Activated CD8-positive, alpha-beta memory T cell treated with anti-CD3 and anti-CD28 coated beads, Interleukin-2, amount 50 U/mL, for 24 hours (primary cell): Measurements from ENCODE around the gene LRRC43.

Experiments used
- DNase-seq: peaks from one replicate; pipeline ENCODE4 v3.0.0-alpha.2; 2020; ENCODE audit errors: extremely low read depth

LRRC43 gene, protein sequence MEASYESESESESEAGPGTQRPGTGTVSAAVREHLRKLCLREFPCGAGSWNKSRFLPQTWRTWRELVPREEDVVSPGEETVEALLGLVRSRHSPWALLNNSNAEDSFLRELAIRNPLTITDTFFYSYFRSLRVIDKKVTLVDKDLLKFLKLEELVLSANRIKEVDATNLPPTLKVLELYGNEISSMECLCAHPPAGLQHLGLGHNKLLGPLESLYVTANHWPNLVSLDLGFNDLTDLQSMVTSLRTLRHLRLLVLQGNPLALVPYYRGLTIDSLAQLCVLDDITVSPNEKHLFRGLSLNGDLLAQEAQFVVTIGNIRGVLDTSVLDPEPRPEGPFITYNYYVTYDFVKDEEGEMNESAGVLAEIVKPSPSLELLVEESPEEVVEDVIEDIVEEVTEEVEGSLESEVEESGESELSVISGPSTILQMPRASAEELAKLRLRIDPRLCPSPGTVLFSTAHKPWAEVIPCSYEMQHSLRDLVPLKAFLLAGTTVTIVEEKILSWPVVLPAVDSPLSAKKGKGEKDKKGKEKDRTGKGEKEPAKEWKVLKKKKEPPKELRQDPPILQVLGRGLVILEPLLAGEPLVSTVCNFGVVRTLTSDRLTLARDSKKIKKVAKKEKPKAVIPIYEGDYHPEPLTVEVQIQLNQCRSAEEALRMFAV

DNA sequence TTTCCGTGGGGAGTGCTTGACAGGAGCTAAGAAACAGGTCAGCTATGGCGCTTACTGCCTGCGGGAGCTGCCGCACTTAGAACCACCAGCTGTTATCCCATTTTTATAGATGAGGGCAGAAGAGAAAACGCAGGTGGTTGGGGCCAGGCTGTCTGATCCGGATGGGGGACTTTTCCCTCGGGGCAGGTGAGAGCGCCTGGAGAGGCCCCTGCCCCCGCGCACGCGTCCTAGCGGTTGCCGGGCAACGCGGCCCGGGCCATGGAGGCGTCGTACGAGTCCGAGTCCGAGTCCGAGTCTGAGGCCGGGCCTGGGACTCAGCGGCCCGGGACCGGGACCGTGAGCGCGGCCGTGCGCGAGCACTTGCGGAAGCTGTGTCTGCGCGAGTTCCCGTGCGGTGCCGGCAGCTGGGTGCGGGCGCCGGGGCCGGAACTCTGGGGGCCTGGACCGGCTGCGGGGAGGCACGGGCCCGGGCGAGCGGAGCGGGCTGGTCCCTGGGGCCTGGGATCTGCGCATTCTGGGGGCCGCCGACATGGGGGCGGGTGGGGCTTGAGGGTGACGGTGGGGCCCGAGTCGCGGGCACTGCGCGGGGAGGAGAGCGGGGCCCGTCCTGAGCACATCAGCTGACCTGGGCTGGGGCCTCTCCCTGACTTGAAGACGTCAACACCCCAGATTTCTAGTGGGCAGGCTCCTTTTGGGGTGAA is at the start of gene LRRC43:
LRRC43 (plus strand) TSS at position 237 of the 701 bp plus-strand sequence; CDS start at position 259, 22 bp downstream.
- no peak for DNase-seq

DNA sequence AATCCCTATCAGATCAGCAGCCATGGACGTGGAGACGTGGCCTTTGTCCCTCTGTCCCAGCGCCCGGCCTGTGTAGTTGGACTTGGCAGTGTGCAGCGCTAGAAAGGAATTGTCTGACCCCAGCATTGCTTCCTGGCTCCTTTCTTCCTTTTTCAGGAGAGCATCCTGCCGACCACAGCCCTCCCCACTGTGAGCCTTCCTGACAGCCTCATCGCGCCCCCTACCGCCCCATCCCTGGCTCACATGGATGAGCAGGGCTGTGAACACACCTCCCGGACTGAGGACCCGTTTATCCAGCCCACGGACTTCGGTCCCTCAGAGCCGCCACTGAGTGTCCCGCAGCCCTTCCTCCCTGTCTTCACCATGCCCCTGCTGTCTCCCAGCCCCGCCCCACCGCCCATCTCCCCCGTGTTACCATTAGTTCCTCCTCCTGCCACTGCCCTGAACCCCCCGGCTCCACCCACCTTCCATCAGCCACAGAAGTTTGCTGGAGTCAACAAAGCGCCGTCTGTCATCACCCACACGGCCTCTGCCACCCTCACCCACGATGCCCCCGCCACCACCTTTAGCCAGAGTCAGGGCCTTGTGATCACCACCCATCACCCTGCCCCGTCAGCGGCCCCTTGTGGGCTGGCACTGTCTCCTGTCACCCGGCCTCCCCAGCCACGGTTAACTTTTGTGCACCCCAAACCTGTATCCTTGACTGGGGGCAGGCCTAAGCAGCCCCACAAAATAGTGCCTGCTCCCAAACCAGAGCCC is 49.6 kb upstream of the LRRC43 start:
- DNase-seq, result no peak

DNA sequence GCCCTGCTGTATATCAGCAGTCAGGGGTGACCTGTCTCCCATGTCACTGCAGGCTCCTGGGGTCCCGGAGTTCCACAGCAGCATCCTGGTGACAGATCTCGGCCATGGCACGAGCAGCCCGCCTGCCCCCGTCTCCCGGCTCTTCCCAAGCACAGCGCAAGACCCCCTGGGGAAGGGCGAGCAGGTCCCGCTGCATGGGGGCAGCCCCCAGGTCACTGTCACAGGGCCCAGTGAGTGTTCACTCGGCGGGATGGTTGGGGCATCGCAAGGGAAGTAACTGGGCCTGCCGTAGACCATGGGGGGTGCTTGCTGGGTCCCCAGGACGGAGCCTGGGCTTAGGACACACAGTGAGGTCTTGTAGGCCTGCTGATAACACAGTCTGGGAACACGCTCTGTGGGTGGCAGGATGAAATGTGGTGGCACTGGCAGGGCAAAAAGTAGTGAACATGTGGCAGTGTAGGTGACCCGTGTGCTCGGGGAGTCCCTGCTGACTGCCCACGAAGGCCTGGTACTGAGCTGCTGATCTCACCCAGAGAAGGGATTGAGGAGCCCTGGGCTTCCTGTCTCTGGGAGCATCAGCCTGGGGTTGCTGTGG is 47.4 kb upstream of the LRRC43 start:
- DNase-seq, result no peak

DNA sequence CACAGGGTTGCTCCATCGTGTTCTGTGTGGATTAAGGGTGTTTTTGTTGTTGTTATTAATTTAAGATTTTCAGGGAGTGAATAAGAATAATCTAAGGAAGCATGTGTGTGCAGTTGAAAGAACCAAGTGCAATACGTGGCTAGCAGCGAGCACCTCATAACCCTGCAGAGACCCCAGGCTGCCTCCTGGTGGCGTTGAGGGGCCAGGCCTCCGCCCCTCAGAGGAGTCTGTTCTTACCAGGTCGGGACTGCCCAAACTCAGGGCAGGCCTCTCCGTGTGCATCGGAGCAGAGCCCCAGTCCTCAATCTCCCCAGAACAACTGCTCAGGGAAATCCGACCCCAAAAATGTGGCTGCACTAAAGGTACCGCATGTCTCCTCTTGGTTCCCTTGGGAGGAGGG is 45.7 kb upstream of the LRRC43 start:
- no peak for DNase-seq

DNA sequence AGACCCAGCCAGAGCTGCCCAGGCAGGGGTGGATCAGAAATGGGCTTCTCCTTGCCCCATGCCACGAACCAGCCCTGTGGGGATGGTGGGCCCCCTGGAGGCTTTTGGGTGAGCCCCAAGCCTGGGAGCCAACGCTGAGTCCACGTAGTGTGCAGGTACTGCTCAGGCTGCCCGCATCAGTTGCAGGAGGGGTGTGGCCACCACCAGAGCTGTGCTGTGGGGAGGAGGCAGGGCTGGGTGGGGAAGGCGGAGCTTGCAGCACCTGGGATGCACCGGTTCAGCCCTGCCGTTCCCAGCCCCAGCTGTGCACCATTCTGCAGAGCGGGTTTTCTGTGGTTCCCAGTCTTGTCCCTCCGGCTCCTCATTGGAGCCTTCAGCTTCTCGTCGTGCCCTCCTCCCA is 45.2 kb upstream of the LRRC43 start:
- no peak for DNase-seq

DNA sequence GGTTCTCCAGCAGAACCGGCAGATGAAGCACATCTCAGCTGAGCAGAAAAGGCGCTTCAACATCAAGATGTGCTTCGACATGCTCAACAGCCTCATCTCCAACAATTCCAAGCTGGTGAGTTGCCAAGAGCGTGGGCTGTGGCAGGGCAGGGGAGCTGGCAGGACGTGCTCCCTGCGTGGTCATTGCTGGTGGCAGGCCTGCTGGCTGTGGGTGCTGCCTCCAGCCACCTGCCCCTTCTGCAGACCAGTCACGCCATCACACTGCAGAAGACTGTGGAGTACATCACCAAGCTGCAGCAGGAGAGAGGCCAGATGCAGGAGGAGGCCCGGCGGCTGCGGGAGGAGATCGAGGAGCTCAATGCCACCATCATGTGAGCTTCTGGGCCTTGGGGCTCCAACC is 44.7 kb upstream of the LRRC43 start:
- DNase-seq, result no peak

DNA sequence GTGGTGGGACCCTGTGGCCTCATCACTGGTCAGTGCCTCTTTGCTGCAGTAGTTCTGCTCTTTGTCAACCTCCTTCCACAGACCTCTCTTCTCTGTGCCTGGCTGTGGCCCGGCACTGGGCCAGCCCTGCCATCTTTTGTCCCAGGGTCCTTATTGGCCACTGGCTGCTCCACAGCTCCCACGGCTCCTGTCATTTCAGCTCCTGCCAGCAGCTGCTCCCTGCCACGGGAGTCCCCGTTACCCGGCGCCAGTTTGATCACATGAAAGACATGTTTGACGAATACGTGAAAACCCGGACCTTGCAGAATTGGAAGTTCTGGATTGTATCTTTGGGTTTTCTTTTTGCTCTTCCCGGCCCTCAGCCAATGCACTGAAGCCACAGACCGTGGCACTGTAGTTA is 44.3 kb upstream of the LRRC43 start:
- DNase-seq, result no peak

DNA sequence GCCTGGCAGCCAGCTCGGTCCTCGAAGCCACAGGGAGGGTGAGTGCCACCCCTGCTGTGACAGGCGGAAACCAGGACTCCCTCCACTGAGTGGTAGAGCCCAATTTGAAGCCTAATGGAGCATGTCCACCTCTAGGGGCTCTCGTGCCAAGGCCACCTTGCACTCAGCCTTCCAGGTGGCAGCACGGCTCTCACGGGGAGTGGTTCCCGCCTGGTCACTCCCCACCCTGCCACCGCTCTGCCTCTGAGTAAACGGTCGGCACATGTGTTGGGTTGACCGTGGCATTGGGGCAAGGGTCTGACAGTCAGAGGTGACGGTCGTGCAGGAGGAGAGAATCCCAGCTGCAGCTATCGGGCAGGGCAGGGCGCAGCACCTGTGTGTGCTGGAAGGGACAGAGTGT is 43.7 kb upstream of the LRRC43 start:
- no peak for DNase-seq

DNA sequence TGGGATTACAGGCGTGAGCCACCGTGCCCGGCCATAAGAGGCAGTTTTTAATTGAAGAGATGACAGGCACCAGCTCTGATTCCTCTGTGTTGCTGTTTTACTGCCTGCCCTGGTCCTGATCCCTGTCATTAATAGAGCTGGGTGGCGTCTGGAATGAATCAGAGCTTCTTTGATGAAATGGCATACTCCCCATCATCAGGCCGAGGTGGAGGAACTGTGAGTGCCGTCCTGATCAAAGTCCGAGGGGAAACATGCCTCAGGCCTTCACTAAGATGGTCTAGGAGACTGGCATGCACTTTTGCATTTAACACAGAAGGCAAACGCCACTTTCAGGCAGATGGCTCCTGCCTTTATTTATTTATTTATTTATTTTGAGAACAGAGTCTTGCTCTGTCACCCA is 43.0 kb upstream of the LRRC43 start:
- no peak for DNase-seq

DNA sequence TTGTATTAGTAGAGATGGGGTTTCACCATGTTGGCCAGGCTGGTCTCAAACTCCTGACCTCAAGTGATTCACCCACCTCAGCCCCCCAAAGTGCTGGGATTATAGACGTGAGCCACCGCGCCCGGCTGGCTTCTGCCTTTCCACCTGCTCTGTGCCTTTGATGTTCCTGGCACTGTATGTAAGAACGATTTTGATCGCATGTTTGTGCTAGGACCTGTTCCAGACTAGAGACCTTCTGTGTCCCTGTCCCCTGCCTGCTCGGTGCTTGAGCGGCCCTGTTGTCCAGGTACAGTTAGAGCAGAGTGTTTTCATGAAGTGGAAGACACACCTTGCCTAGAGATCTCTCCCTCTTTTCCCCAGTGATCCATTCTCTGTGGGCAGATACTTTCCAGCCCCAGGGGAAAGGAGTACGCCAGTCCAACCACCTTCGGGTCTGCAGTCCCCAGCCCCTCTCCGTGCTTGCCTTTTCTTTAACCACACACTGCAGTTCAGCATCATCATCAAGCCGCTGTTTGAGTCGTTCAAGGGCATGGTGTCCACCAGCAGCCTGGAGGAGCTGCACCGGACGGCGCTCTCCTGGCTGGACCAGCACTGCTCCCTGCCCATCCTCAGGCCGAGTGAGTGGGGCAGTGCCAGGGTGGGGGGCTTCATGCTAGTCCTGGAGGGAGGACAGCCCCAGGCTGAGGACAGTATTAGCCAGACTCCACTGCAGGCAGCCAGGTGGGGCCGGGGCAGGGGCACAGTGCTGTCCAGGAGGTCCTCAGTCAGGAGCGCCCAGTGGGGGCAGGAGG is 42.3 kb upstream of the LRRC43 start:
- DNase-seq, result no peak

DNA sequence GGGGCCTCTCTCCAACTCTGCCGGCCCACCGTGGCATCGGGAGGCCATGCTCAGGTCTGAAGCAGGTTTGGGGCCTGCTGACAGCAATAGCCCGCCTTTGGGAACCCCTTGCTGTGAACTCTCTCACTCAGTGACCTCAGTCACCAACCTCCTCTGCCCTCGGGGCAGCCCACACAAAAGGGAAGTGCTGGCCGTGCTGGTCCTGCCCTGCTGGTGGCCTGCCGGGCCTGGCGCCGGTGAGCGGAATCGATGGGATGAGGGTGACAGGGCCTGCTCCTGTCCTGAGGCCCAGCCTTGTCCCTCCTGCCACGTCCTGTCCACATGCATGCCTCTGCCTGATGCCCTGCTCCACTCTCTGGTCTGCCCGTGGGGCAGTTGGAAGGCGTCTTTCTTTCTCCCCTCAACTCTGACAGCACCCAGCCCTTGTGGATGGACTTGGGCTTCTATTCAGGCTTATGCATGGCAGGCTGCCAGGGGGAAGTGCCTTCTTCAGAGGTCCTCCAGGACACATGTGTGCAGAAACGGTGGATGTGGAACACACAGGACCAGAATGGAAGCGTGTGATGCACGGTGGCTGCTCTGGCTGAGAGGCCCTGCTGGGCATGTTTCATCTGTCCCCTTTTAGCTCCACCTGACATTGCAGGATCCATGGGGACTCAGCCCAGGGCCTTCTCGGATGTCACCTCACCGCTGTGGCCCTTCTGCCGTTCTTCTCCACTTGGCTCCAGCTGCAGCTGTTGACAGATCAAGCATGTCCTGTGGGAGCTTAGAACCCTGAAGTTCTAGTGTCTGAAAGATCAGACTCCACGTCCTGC is 40.8 kb upstream of the LRRC43 start:
- no peak for DNase-seq

DNA sequence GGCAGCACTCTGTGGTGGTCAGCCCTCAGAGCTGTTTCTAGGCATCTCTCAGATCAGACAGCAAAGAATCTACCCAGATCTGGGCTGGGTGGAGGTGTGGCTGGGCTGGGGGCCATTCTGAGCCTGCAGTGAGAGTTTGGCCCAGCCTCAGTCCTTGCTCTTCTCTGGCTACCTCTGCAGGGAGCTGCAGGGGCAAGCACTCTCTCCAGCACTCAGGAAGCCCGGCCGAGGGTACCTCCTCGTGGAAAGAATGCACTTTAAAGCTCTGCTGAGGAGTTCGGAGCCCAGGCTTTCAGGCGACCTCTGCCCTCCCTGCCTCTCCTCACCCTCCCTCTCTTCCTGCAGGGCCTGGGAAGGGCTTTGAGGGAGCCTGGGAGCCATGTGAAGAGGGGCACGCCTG is 40.1 kb upstream of the LRRC43 start:
- DNase-seq, result no peak

DNA sequence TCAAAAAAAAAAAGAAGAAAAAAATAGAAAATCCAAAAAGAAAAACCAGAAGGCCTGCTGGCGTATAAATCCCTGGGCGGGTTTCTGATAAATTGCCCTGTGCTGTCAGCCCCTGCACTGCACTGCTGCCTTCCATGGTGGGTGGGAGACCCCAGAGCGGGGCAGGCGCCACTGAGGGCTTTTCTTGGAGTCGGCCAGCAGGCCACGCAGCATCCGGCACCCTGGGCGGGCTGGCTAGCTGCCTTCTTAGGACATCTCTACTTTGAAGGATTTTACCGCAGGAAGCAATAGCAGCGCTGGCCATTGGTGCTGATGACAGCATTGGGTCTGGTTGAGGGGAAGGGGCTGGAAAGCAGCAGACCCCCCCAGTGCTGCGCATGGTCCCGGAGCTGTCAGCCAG is 38.0 kb upstream of the LRRC43 start:
- DNase-seq, result no peak

DNA sequence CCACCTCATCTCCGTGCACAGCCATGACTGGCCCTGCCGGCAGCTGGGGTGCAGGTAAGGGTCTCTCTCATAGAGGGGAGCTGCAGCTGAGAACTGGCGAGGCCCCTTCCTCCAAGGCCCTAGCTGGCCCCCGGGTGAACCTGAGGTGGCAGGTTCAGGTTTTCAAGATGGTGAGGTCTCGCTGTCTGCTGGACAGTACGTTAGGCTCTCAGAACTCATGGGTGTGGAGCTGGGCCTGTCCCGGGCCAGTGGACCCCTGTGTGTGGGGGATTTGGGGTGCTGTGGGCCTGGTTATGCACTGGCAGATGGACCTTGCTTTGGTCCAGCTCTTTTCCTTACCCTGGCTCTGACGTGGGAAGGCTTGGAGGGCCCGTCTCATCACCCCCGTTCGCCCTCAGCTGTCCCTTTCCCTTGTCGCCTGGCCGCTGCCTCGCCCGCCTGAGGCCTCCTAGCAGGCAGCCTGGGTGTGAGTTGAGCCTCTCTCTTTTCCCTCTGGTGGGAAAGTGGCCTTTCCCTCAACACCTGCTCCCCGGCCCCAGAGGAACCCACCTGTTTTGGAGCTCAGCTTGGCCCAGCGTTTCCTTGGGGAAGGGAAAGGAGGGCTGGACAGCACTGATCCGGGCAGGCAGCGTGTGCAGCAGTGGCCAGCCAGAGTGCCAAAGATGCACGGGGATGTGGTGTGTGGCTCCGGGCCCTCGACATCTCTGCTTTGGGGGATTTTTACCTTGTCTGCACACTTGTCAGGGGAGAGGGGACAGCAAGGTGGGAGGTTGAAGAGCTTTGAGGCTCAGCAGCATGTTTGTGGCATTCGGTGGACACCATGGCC is 37.2 kb upstream of the LRRC43 start:
- DNase-seq, result no peak

DNA sequence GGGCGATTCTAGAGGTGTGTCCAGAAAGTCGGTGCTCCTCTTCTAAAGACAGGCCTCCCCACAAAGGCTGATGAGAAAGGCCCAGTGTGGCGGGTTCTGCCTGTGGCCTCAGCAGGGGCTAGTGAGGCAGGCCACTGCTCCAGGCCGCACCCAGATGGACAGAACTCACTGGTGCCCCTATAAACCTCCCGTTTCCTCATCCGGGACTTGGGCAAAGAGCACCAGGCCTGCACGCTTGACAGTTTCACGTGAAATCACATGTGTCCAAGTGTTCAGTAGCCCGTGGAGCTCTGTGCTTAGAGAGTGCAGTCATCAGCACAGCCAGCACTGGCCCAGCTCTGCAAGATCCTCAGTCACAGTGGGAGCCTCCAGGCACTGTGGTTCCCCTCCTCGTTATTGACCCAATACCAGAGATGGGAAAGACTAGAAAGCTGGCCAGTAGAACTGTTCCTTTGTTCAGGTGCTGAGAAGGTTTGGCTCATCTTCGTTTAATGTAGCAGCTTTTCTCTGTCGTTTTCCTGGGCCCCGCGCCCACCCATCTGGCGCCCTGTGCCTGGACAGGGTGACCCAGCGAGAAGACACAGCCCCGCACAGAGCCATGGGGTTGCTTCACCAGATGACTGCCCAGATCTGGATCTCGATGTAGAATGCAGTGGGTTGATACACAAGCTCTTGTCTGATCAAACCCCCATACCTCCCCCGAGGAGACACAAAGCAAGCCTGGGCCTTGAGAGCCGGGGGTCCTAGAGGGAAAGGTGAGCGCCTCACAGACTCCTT is 35.2 kb upstream of the LRRC43 start:
- DNase-seq, result no peak

DNA sequence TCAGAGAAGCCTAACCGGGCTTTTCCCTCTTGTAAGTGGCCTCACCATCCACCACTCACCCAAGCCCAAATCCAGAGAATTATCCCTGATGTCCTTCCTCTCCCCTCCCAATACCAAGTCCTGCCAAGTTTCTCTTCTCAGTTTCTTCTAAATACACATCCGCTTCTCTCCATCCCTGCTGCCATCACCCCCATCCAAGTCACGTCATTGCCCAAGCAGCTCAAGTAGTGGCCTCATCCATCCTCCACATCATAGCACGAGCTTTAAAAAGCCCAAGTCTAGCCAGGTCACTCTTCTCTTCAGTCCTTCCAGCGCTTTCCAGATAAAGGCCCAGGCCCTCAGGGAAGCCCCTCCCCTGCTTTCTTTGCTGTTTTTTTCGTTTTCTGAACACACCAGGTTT is 34.3 kb upstream of the LRRC43 start:
- no peak for DNase-seq

DNA sequence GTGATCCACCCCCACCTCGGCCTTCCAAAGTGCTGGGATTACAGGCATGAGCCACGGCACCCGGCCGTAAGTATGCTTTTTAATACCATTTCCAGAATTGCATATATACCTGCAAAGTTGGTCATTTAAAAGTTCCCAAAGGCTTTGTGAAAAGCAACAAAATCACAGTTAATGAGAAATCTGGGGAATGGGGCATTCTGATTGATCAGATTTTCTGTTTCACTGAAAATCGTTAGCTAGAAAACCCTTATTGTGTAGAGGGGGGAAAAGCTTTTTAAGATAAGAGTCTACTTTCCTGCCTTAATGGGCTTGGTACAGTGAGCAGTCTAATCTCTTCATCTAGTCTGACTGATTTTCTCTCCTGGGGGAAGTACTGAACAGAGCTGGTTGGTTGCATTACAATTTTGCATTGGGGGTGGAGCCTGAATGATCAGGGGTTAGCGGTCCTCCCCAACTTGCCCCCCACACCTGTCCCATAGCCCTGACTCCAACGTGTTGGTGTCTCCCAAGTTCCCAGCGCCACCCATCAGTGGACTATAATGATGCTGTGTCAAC is 32.7 kb upstream of the LRRC43 start:
- no peak for DNase-seq

DNA sequence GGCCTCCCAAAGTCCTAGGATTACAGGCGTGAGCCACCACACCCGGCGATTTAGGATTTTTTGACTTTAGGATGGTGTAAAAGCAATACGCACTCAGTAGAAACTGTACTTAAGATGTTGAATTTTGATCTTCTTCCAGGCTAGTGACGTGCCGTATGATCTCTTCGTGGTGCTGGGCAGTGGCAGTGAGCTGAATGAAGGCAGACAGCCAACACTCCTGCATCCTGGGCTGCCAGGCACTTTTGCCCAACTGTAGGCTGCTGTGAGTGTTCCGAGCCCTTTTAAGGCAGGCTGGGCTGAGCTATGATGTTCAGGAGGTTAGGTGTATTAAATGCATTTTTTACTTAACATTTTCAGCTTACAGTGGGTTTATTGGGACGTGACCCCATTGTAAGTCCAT is 30.2 kb upstream of the LRRC43 start:
- no peak for DNase-seq
